Measurements from ENCODE around the gene AARSD1.

AARSD1 gene

GRCh38 chr17:42913981-42914617 is 50.2 kb downstream of the AARSD1 start:
- DNase-seq = no peak
- no peak for TF ChIP-seq CTCF (IDR thresholded peaks at IDR 0.05; ENCODE audit: low read depth, low read length)
- H3K4me1 ChIP-seq = no peaks in the 10 kb centered on the region
- H3K27me3 ChIP-seq = peaks cover 54% of the 10 kb centered on the region
- no peaks in the 10 kb centered on the region for H3K9me3 ChIP-seq
- no peaks in the 10 kb centered on the region for H3K36me3 ChIP-seq
- H3K4me3 ChIP-seq (ENCODE audit: low read depth, low read length) = no peak overlapping the region

GRCh38 chr17:42913522-42913921 is 50.7 kb downstream of the AARSD1 start:
- no peak overlapping the region for H3K4me3 ChIP-seq (ENCODE audit: low read depth, low read length)
- peaks cover 55% of the 10 kb centered on the region for H3K27me3 ChIP-seq
- TF ChIP-seq CTCF (IDR thresholded peaks at IDR 0.05; ENCODE audit: low read depth, low read length) = no peak
- H3K4me1 ChIP-seq = no peaks in the 10 kb centered on the region
- no peak for DNase-seq
- no peaks in the 10 kb centered on the region for H3K36me3 ChIP-seq
- no peaks in the 10 kb centered on the region for H3K9me3 ChIP-seq

- H3K4me1 ChIP-seq = no peaks in the 10 kb centered on the region
- TF ChIP-seq CTCF (IDR thresholded peaks at IDR 0.05; ENCODE audit: low read depth, low read length) = no peak
- DNase-seq = no peak
- no peak overlapping the region for H3K4me3 ChIP-seq (ENCODE audit: low read depth, low read length)
- no peaks in the 10 kb centered on the region for H3K9me3 ChIP-seq
- H3K36me3 ChIP-seq = no peaks in the 10 kb centered on the region
- peaks cover 68% of the 10 kb centered on the region for H3K27me3 ChIP-seq
These were observed 55.2 kb downstream of the AARSD1 start for GRCh38 chr17:42908872-42909700.

- H3K4me1 ChIP-seq = no peaks in the 10 kb centered on the region
- H3K27me3 ChIP-seq = peaks cover 58% of the 10 kb centered on the region
- no peaks in the 10 kb centered on the region for H3K9me3 ChIP-seq
- H3K36me3 ChIP-seq = no peaks in the 10 kb centered on the region
- no peak for DNase-seq
- no peak for TF ChIP-seq CTCF (IDR thresholded peaks at IDR 0.05; ENCODE audit: low read depth, low read length)
- no peak overlapping the region for H3K4me3 ChIP-seq (ENCODE audit: low read depth, low read length)
These were observed 57.3 kb downstream of the AARSD1 start for GRCh38 chr17:42906772-42907446.

GRCh38 chr17:42904110-42904469 is 60.2 kb downstream of the AARSD1 start:
- no peak for TF ChIP-seq CTCF (IDR thresholded peaks at IDR 0.05; ENCODE audit: low read depth, low read length)
- no peaks in the 10 kb centered on the region for H3K36me3 ChIP-seq
- peaks cover 50% of the 10 kb centered on the region for H3K27me3 ChIP-seq
- DNase-seq = no peak
- no peaks in the 10 kb centered on the region for H3K4me1 ChIP-seq
- H3K4me3 ChIP-seq (ENCODE audit: low read depth, low read length) = no peak overlapping the region
- no peaks in the 10 kb centered on the region; the same call in 1 of the 2 replicates for H3K9me3 ChIP-seq

Measured in BE2C (cell line).